Activated B cell treated with CpG ODN at 0.5 μM for 24 hours (primary cell): ENCODE data around the gene KXD1. TPM values are rescaled to one million over a fixed set of nuclear protein-coding genes. Genes with fewer than 3 reads are reported as not detected.
"Not testable (repeated sequence)": the region's sequence is repeated elsewhere in the genome, so short reads cannot be mapped to it uniquely, and the experiment has no call there.

ENCODE experiments used
- ATAC-seq: fragments of 200-7000 bp; cut with Tn5 transposase; one replicate; pipeline ENCODE4 v1.10.0; 2021; ENCODE audit warnings: low read depth, mild to moderate bottlenecking, moderate library complexity
- CTCF ChIA-PET: fragments of 350-600 bp; sonication (Branson Sonifier 250); formaldehyde crosslinking; loops from one replicate; lab custom pipeline; 2021; ENCODE audit warnings: antibody characterized with exemption; lab: Charles Lee
- POLR2A ChIA-PET: fragments of 350-600 bp; sonication (Branson Sonifier 250); formaldehyde crosslinking; loops from one replicate; lab custom pipeline; 2021; ENCODE audit warnings: antibody characterized with exemption; lab: Charles Lee
- DNase-seq: peaks from one replicate; pipeline ENCODE4 v3.0.0; 2022
- H3K27ac Mint-ChIP-seq: one replicate; pipeline ENCODE4 v1.8.0; 2020; ENCODE audit warnings: mixed read lengths
- H3K27me3 Mint-ChIP-seq: one replicate; pipeline ENCODE4 v1.8.0; 2021; ENCODE audit warnings: mixed read lengths
- H3K36me3 Mint-ChIP-seq: one replicate; pipeline ENCODE4 v1.8.0; 2021; ENCODE audit warnings: low read depth, mixed read lengths
- H3K4me1 Mint-ChIP-seq: one replicate; pipeline ENCODE4 v1.8.0; 2021; ENCODE audit warnings: mixed read lengths
- H3K4me3 Mint-ChIP-seq: one replicate; pipeline ENCODE4 v1.8.0; 2020; ENCODE audit warnings: mild to moderate bottlenecking, mixed read lengths
- H3K9me3 Mint-ChIP-seq: one replicate; pipeline ENCODE4 v1.8.0; 2020; ENCODE audit warnings: mixed read lengths
- CTCF ChIP-seq: fragments of 200-600 bp; IDR thresholded peaks from one replicate; pipeline ENCODE4 v1.8.0; 2022; ENCODE audit warnings: antibody characterized with exemption, mild to moderate bottlenecking
- intact Hi-C: fragments of 100-400 bp; cut with micrococcal nuclease; formaldehyde crosslinking; loops from one replicate; pipeline ENCODE4 v1.15.1; 2024
- total RNA-seq: library from RNA; stranded (reverse); gene quantifications from 2 replicates; pipeline ENCODE4 v1.2.3, GENCODE V29; 2022

KXD1 gene
- total RNA-seq, 1 donor from 2014 or later, result 88.8 TPM

GRCh38 chr19:18597809-18598660, 40.4 kb downstream of the KXD1 start:
- ChIA-PET CTCF (no interaction called here), POLR2A (no interaction called here)

DNA sequence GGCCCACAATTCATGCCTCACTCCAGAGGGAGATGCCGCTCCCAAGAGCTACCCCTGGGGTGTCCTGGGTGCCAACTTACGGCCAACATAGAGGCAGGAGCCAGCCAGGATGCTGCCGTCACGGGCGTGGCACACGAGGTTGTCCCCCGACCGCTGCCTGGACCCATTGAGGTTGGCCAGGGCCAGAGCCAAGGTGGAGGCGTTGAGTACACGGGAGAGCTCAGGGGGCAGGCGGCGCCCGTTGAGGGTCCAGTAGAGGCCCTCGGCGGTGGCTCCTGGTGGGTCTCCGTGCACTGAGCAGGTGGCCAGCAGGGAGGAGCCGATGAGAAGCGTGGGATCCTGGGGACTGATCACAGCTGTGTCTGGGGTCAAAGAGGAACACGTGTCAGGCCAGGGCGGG, 41.8 kb downstream of the KXD1 start:
- Mint-ChIP-seq H3K4me1 (peaks cover 12% of the 10 kb centered on the region), H3K4me3 (no peak overlapping the region), H3K9me3 (no peaks in the 10 kb centered on the region), H3K27ac (no peak overlapping the region), H3K27me3 (peaks cover 25% of the 10 kb centered on the region), H3K36me3 (no peaks in the 10 kb centered on the region)
- no peak for DNase-seq
- no peak for TF ChIP-seq CTCF
- ChIA-PET CTCF (no interaction called here), POLR2A (no interaction called here)
- ATAC-seq, result no peak
- intact Hi-C loops, result no loop called here

More at GRCh38 chr19:18597809-18598660, 40.4 kb downstream of the KXD1 start:
- Mint-ChIP-seq H3K4me3 (no peak overlapping the region), H3K36me3 (no peaks in the 10 kb centered on the region), H3K27me3 (peaks cover 21% of the 10 kb centered on the region), H3K4me1 (peaks cover 13% of the 10 kb centered on the region), H3K27ac (no peak overlapping the region), H3K9me3 (no peaks in the 10 kb centered on the region)
- DNase-seq (no peak), ATAC-seq (no peak)
- TF ChIP-seq CTCF, result no peak
- intact Hi-C loops, result no loop called here

DNA sequence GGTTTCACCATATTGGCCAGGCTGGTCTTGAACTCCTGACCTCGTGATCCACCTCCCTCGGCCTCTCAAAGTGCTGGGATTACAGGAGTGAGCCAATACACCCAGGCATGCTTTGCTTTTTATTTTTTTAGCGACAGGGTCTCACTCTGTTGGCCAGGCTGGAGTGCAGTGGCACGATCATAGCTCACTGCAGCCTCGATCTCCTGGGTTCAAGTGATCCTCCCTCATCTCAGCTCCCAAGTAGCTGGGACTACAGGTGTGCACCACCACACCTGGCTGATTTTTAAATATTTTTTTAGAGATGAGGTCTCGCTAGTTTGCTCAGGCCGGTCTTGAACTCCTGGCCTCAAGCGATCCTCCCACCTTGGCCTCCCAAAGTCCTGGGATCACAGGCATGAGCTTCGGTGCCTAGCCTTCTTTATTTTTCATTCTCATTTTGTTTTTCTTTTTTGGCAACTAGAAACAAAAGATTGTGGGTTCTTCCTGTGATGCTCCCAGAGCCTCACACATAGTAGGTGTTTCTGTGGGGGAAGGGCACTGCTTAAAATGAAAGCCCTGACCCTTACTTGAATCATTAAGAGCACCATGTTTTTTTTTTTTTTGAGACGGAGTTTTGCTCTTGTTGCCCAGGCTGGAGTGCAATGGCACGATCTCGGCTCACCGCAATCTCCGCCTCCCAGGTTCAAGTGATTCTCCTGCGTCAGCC, 43.2 kb downstream of the KXD1 start:
- H3K4me3 Mint-ChIP-seq, CTCF ChIA-PET: not testable (repeated sequence)
- peaks cover 35% of the 10 kb centered on the region for H3K27me3 Mint-ChIP-seq

GRCh38 chr19:18601875-18602274, 44.2 kb downstream of the KXD1 start:
- intact Hi-C loops, result no loop called here
- no peak for TF ChIP-seq CTCF
- Mint-ChIP-seq H3K36me3 (no peaks in the 10 kb centered on the region), H3K27ac (no peak overlapping the region), H3K4me1 (peaks cover 7% of the 10 kb centered on the region), H3K4me3 (no peak overlapping the region), H3K9me3 (no peaks in the 10 kb centered on the region), H3K27me3 (peaks cover 35% of the 10 kb centered on the region)
- ChIA-PET CTCF (no interaction called here), POLR2A (no interaction called here)
- ATAC-seq (no peak), DNase-seq (no peak)

More for the DNA sequence above, 43.2 kb downstream of the KXD1 start:
- H3K27ac Mint-ChIP-seq, H3K9me3 Mint-ChIP-seq, POLR2A ChIA-PET, H3K36me3 Mint-ChIP-seq, DNase-seq, ATAC-seq, intact Hi-C loops: not testable (repeated sequence)
- peaks cover 12% of the 10 kb centered on the region for H3K4me1 Mint-ChIP-seq

- Mint-ChIP-seq H3K9me3 (no peaks in the 10 kb centered on the region), H3K27me3 (peaks cover 41% of the 10 kb centered on the region), H3K27ac (no peak overlapping the region), H3K36me3 (no peaks in the 10 kb centered on the region), H3K4me3 (no peak overlapping the region), H3K4me1 (peaks cover 17% of the 10 kb centered on the region)
- intact Hi-C loops, result no loop called here
- ChIA-PET CTCF (interaction anchor here (1.7 kb wide), 1 partner anchor 244 kb away, joined by 4 read pairs; no protein-coding TSS in a partner anchor), POLR2A (no interaction called here)
- no peak for DNase-seq
- peak; percentile 51 for ATAC-seq
- TF ChIP-seq CTCF, result no peak
Observed at GRCh38 chr19:18603255-18603957, 45.7 kb downstream of the KXD1 start.
